IPS DF 6.9 (cell line): Measurements from ENCODE around the gene DCLK3.

ENCODE experiments used
- DNase-seq: peaks from one replicate; pipeline ENCODE4 v3.0.0-alpha.2; 2013; ENCODE audit warnings: low read depth, low spot score
- H3K27ac ChIP-seq: one replicate; pipeline ENCODE4 v1.5.1; 2013; ENCODE audit warnings: low read length, control low read depth
- H3K27me3 ChIP-seq: 2 replicates; pipeline ENCODE4 v1.6.1; 2013; ENCODE audit warnings: mild to moderate bottlenecking, low read length; ENCODE audit not compliant: control insufficient read depth, insufficient read depth
- H3K36me3 ChIP-seq: 2 replicates; pipeline ENCODE4 v1.6.1; 2013; ENCODE audit warnings: low read length; ENCODE audit not compliant: control insufficient read depth, insufficient read depth
- H3K4me1 ChIP-seq: 2 replicates; pipeline ENCODE4 v1.6.1; 2013; ENCODE audit warnings: low read length; ENCODE audit not compliant: control insufficient read depth, insufficient read depth
- H3K4me3 ChIP-seq: 2 replicates; pipeline ENCODE4 v1.5.1; 2013; ENCODE audit warnings: mild to moderate bottlenecking, low read length
- H3K9me3 ChIP-seq: 2 replicates; pipeline ENCODE4 v1.6.1; 2013; ENCODE audit warnings: low read length, inconsistent platforms; ENCODE audit not compliant: control insufficient read depth, insufficient read depth
- WGBS: extraction: QIAGEN DNeasy Blood & Tissue Kit; methylation state at CpG from one replicate; pipeline ENCODE4 v1.1.7; 2013; ENCODE audit warnings: mixed read lengths, missing lambda C conversion rate; ENCODE audit not compliant: insufficient read length, insufficient coverage; 5-methylcytosine and 5-hydroxymethylcytosine counted together

DCLK3 gene

GRCh38 chr3:36709826-36710365 lies 54.5 kb downstream of the DCLK3 start:
- DNase-seq, result no peak
- Histone ChIP-seq H3K36me3 (no peaks in the 10 kb centered on the region), H3K4me1 (0 out of 2 replicates have a peak, but pooled peaks cover 2% of the 10 kb centered on the region), H3K4me3 (no peak overlapping the region), H3K9me3 (no peaks in the 10 kb centered on the region), H3K27me3 (no peaks in the 10 kb centered on the region), H3K27ac (no peak overlapping the region)
- WGBS, result no CpG with 5 or more reads among the region's 6 CpGs

- Histone ChIP-seq H3K4me3 (no peak overlapping the region), H3K27ac (no peak overlapping the region), H3K9me3 (no peaks in the 10 kb centered on the region), H3K27me3 (no peaks in the 10 kb centered on the region), H3K4me1 (0 out of 2 replicates have a peak, but pooled peaks cover 2% of the 10 kb centered on the region), H3K36me3 (no peaks in the 10 kb centered on the region)
- DNase-seq, result no peak
- no CpG with 5 or more reads among the region's 4 CpGs for WGBS
Observed at GRCh38 chr3:36709281-36709680, 55.1 kb downstream of the DCLK3 start.

- H3K27ac ChIP-seq, result no peak overlapping the region
- no peak overlapping the region for H3K4me3 ChIP-seq
- no peak for DNase-seq
- H3K36me3 ChIP-seq, result no peaks in the 10 kb centered on the region
- no peaks in the 10 kb centered on the region for H3K9me3 ChIP-seq
- H3K27me3 ChIP-seq, result no peaks in the 10 kb centered on the region
- no CpG with 5 or more reads among the region's 6 CpGs for WGBS
- H3K4me1 ChIP-seq, result no peaks in the 10 kb centered on the region
Observed at GRCh38 chr3:36707623-36708409, 56.5 kb downstream of the DCLK3 start.

- no peaks in the 10 kb centered on the region for H3K9me3 ChIP-seq
- WGBS, result no CpG with 5 or more reads among the region's 8 CpGs
- no peaks in the 10 kb centered on the region for H3K27me3 ChIP-seq
- no peak overlapping the region for H3K4me3 ChIP-seq
- H3K27ac ChIP-seq, result no peak overlapping the region
- H3K4me1 ChIP-seq, result no peaks in the 10 kb centered on the region
- no peaks in the 10 kb centered on the region for H3K36me3 ChIP-seq
- no peak for DNase-seq
Observed at GRCh38 chr3:36705015-36705414, 59.3 kb downstream of the DCLK3 start.

GRCh38 chr3:36704280-36704679 lies 60.1 kb downstream of the DCLK3 start:
- no peak for DNase-seq
- Histone ChIP-seq H3K9me3 (no peaks in the 10 kb centered on the region), H3K4me1 (no peaks in the 10 kb centered on the region), H3K27me3 (no peaks in the 10 kb centered on the region), H3K4me3 (no peak overlapping the region), H3K27ac (no peak overlapping the region), H3K36me3 (no peaks in the 10 kb centered on the region)
- no CpG with 5 or more reads among the region's 4 CpGs for WGBS

GRCh38 chr3:36701249-36701572 lies 63.1 kb downstream of the DCLK3 start:
- WGBS, result no CpG with 5 or more reads among the region's 2 CpGs
- Histone ChIP-seq H3K36me3 (no peaks in the 10 kb centered on the region), H3K4me3 (no peak overlapping the region), H3K27me3 (no peaks in the 10 kb centered on the region), H3K9me3 (no peaks in the 10 kb centered on the region), H3K27ac (no peak overlapping the region), H3K4me1 (no peaks in the 10 kb centered on the region; the same call in 1 of the 2 replicates)
- no peak for DNase-seq

- peak; percentile 47 for DNase-seq
- H3K9me3 ChIP-seq, result no peaks in the 10 kb centered on the region
- no CpG with 5 or more reads among the region's 3 CpGs for WGBS
Observed at GRCh38 chr3:36700537-36701248, 63.7 kb downstream of the DCLK3 start.

GRCh38 chr3:36698314-36698713 lies 66.0 kb downstream of the DCLK3 start:
- Histone ChIP-seq H3K36me3 (no peaks in the 10 kb centered on the region), H3K27ac (no peak overlapping the region)
- no CpG with 5 or more reads among the region's 3 CpGs for WGBS

More at GRCh38 chr3:36700537-36701248, 63.7 kb downstream of the DCLK3 start:
- no peak overlapping the region for H3K4me3 ChIP-seq
- no peaks in the 10 kb centered on the region for H3K27me3 ChIP-seq
- no peaks in the 10 kb centered on the region; the same call in 1 of the 2 replicates for H3K4me1 ChIP-seq
- H3K27ac ChIP-seq, result no peak overlapping the region
- H3K36me3 ChIP-seq, result no peaks in the 10 kb centered on the region

GRCh38 chr3:36697229-36698001 lies 66.9 kb downstream of the DCLK3 start:
- Histone ChIP-seq H3K27me3 (no peaks in the 10 kb centered on the region), H3K27ac (no peak overlapping the region), H3K4me3 (no peak overlapping the region), H3K9me3 (no peaks in the 10 kb centered on the region; the same call in 1 of the 2 replicates), H3K4me1 (no peaks in the 10 kb centered on the region; the same call in 1 of the 2 replicates), H3K36me3 (no peaks in the 10 kb centered on the region)
- no peak for DNase-seq
- no CpG with 5 or more reads among the region's 8 CpGs for WGBS

More at GRCh38 chr3:36698314-36698713, 66.0 kb downstream of the DCLK3 start:
- H3K9me3 ChIP-seq, result no peaks in the 10 kb centered on the region
- H3K4me1 ChIP-seq, result no peaks in the 10 kb centered on the region; the same call in 1 of the 2 replicates
- DNase-seq, result no peak
- H3K4me3 ChIP-seq, result no peak overlapping the region
- no peaks in the 10 kb centered on the region for H3K27me3 ChIP-seq

- no peaks in the 10 kb centered on the region for H3K36me3 ChIP-seq
- no peak overlapping the region for H3K27ac ChIP-seq
- WGBS, result no CpG with 5 or more reads among the region's 2 CpGs
- no peaks in the 10 kb centered on the region for H3K27me3 ChIP-seq
- H3K4me1 ChIP-seq, result no peaks in the 10 kb centered on the region; the same call in 1 of the 2 replicates
- DNase-seq, result no peak
- no peak overlapping the region for H3K4me3 ChIP-seq
- no peaks in the 10 kb centered on the region; the same call in 1 of the 2 replicates for H3K9me3 ChIP-seq
Observed at GRCh38 chr3:36696799-36697198, 67.6 kb downstream of the DCLK3 start.
